HepG2 (cell line): ENCODE data around the gene UNC13D. TPM values are rescaled to one million over a fixed set of nuclear protein-coding genes. Genes with fewer than 3 reads are reported as not detected.

Source experiments
- CHD4 ChIP-seq: fragments of 200-600 bp; sonication (generic); IDR thresholded peaks from 2 replicates; pipeline ENCODE4 v1.7.0; 2017; ENCODE audit warnings: mild to moderate bottlenecking, low read length, borderline replicate concordance
- EZH2 ChIP-seq: conservative IDR thresholded peaks from 2 replicates; pipeline ENCODE4 v1.6.1; 2012; ENCODE audit warnings: mild to moderate bottlenecking, low read depth, low read length, moderate library complexity
- FOXM1 ChIP-seq: sonication (generic); formaldehyde crosslinking; IDR thresholded peaks from 2 replicates; pipeline ENCODE4 v1.5.0; 2020; ENCODE audit warnings: missing genetic modification reagents
- HIVEP1 ChIP-seq: sonication (generic); formaldehyde crosslinking; IDR thresholded peaks from 2 replicates; pipeline ENCODE4 v1.4.0; 2020; ENCODE audit warnings: mild to moderate bottlenecking, missing genetic modification reagents
- HMGXB3 ChIP-seq: sonication (generic); formaldehyde crosslinking; IDR thresholded peaks from 2 replicates; pipeline ENCODE4 v1.4.0; 2020; ENCODE audit warnings: missing genetic modification reagents, borderline replicate concordance
- IKZF4 ChIP-seq: sonication (generic); formaldehyde crosslinking; IDR thresholded peaks from 2 replicates; pipeline ENCODE4 v1.5.1; 2020; ENCODE audit warnings: borderline replicate concordance, mild to moderate bottlenecking, low read depth, missing genetic modification reagents; ENCODE audit errors: not compliant biosample characterization
- PAF1 ChIP-seq: IDR thresholded peaks from 2 replicates; pipeline ENCODE4 v1.6.1; 2016; ENCODE audit warnings: missing genetic modification reagents, missing compliant biosample characterization
- PHF8 ChIP-seq: sonication (generic); formaldehyde crosslinking; IDR thresholded peaks from 2 replicates; pipeline ENCODE4 v1.5.0; 2020; ENCODE audit warnings: missing genetic modification reagents
- SIN3B ChIP-seq: fragments of 150-350 bp; IDR thresholded peaks from 2 replicates; pipeline ENCODE4 v1.6.1; 2014; ENCODE audit warnings: low read length
- SMARCE1 ChIP-seq: fragments of 450-650 bp; IDR thresholded peaks from 2 replicates; pipeline ENCODE4 v1.6.1; 2017; ENCODE audit warnings: borderline replicate concordance
- TFAP4 ChIP-seq: sonication (generic); IDR thresholded peaks from 2 replicates; pipeline ENCODE4 v1.6.1; 2016; ENCODE audit warnings: low read depth, borderline replicate concordance
- ZNF552 ChIP-seq: sonication (generic); formaldehyde crosslinking; IDR thresholded peaks from 2 replicates; pipeline ENCODE4 v1.9.0; 2022; ENCODE audit warnings: missing genetic modification reagents, mild to moderate bottlenecking, borderline replicate concordance
- ZNF563 ChIP-seq: sonication (generic); formaldehyde crosslinking; IDR thresholded peaks from 2 replicates; pipeline ENCODE4 v1.8.0; 2022; ENCODE audit warnings: mild to moderate bottlenecking, moderate library complexity, missing genetic modification reagents
- ZNF569 ChIP-seq: sonication (generic); formaldehyde crosslinking; IDR thresholded peaks from 2 replicates; pipeline ENCODE4 v1.5.0; 2020; ENCODE audit warnings: mild to moderate bottlenecking, missing genetic modification reagents, moderate library complexity, borderline replicate concordance
- ZNF572 ChIP-seq: sonication (generic); formaldehyde crosslinking; IDR thresholded peaks from 2 replicates; pipeline ENCODE4 v1.5.1; 2020; ENCODE audit warnings: mild to moderate bottlenecking, missing genetic modification reagents
- ZSCAN9 ChIP-seq: IDR thresholded peaks from 2 replicates; pipeline ENCODE4 v1.6.1; 2016; ENCODE audit warnings: borderline replicate concordance
- polyA plus RNA-seq, 8 experiments: library from polyadenylated mRNA; depleted of rRNA in 3 of 8; stranded (reverse) in 7 of 8; unstranded in 1 of 8; fragments of >200 nt; fragmentation: Illumina TruSeq in 4 of 8; extraction: Trizol in 4 of 8; gene quantifications; 2 replicates each; pipeline versions ENCODE4 v1.2.1 to v1.2.3, GENCODE V29; 2011 to 2016; ENCODE audit warnings: low read depth in 4 of 8, missing spikeins in 1 of 8, mixed read lengths in 1 of 8; ENCODE audit not compliant: insufficient read depth in 1 of 8
- total RNA-seq, 5 experiments: library from RNA; depleted of rRNA; stranded (reverse); fragments of >200 nt; fragmentation: Illumina TruSeq; extraction: Trizol; gene quantifications; 2 replicates each; pipeline ENCODE4 v1.2.3, GENCODE V29; 2016; ENCODE audit warnings: low read depth in 1 of 5
- TF ChIP-seq, protein P1 (sequence below): sonication (generic); formaldehyde crosslinking; IDR thresholded peaks from 2 replicates; pipeline ENCODE4 v1.4.0; 2020; ENCODE audit warnings: low read depth, missing genetic modification reagents
- TF ChIP-seq, protein P2 (sequence below): sonication (generic); formaldehyde crosslinking; IDR thresholded peaks from 2 replicates; pipeline ENCODE4 v1.8.1; 2023; ENCODE audit warnings: mild to moderate bottlenecking, inconsistent platforms, moderate library complexity, missing genetic modification reagents, borderline replicate concordance

The UNC13D gene
- total and polyA plus RNA-seq, 2 of the 13 experiments (the other 11 are each of a cell fraction or from before 2014, with no cell fraction given) = 29.7 to 42.7 TPM

GRCh38 chr17:75877752-75878173, 33.6 kb upstream of the UNC13D start (continued):
- TF ChIP-seq, protein P1, sequence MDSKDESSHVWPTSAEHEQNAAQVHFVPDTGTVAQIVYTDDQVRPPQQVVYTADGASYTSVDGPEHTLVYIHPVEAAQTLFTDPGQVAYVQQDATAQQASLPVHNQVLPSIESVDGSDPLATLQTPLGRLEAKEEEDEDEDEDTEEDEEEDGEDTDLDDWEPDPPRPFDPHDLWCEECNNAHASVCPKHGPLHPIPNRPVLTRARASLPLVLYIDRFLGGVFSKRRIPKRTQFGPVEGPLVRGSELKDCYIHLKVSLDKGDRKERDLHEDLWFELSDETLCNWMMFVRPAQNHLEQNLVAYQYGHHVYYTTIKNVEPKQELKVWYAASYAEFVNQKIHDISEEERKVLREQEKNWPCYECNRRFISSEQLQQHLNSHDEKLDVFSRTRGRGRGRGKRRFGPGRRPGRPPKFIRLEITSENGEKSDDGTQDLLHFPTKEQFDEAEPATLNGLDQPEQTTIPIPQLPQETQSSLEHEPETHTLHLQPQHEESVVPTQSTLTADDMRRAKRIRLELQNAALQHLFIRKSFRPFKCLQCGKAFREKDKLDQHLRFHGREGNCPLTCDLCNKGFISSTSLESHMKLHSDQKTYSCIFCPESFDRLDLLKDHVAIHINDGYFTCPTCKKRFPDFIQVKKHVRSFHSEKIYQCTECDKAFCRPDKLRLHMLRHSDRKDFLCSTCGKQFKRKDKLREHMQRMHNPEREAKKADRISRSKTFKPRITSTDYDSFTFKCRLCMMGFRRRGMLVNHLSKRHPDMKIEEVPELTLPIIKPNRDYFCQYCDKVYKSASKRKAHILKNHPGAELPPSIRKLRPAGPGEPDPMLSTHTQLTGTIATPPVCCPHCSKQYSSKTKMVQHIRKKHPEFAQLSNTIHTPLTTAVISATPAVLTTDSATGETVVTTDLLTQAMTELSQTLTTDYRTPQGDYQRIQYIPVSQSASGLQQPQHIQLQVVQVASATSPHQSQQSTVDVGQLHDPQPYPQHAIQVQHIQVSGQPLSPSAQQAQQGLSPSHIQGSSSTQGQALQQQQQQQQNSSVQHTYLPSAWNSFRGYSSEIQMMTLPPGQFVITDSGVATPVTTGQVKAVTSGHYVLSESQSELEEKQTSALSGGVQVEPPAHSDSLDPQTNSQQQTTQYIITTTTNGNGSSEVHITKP = no peak; the same call in 1 of the 2 replicates
- TF ChIP-seq IKZF4 (CRISPR knock-in tag) = peak; percentile 14
- TF ChIP-seq, protein P2, sequence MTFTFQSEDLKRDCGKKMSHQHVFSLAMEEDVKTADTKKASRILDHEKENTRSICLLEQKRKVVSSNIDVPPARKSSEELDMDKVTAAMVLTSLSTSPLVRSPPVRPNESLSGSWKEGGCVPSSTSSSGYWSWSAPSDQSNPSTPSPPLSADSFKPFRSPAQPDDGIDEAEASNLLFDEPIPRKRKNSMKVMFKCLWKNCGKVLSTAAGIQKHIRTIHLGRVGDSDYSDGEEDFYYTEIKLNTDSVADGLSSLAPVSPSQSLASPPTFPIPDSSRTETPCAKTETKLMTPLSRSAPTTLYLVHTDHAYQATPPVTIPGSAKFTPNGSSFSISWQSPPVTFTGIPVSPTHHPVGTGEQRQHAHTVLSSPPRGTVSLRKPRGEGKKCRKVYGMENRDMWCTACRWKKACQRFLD (CRISPR knock-in tag) = peak; percentile 76; the same call in 1 of the 2 replicates
- no peak for TF ChIP-seq CHD4
- no peak for TF ChIP-seq TFAP4
- TF ChIP-seq FOXM1 (CRISPR knock-in tag) = peak; percentile 48; the same call in 1 of the 2 replicates
- no peak for TF ChIP-seq ZNF552
- no peak; the same call in 1 of the 2 replicates for TF ChIP-seq ZSCAN9 (CRISPR knock-in tag)
- peak; percentile 62; the same call in 1 of the 2 replicates for TF ChIP-seq PHF8 (CRISPR knock-in tag)
- no peak for TF ChIP-seq ZNF572 (CRISPR knock-in tag)
- TF ChIP-seq HMGXB3 (CRISPR knock-in tag) = no peak
- TF ChIP-seq HIVEP1 (CRISPR knock-in tag) = no peak; the same call in 1 of the 2 replicates
- TF ChIP-seq SIN3B = no peak
- TF ChIP-seq SMARCE1 = no peak
- peak; percentile 42; the same call in 1 of the 2 replicates for TF ChIP-seq ZNF563 (CRISPR knock-in tag)
- no peak; the same call in 1 of the 2 replicates for TF ChIP-seq ZNF569 (CRISPR knock-in tag)
- 0 out of 2 replicates have a peak, but pooled peaks have one; percentile 27 for TF ChIP-seq PAF1 (CRISPR knock-in tag)
- no peak for TF ChIP-seq EZH2
